GM23338 (cell line): ENCODE data around the gene ZHX3. TPM values are rescaled to one million over a fixed set of nuclear protein-coding genes. Genes with fewer than 3 reads are reported as not detected.

ENCODE experiments used
- ATAC-seq: fragments of 200-7000 bp; cut with Tn5 transposase; 3 replicates; pipeline ENCODE4 v1.9.1; 2020
- DNase-seq: peaks from one replicate; pipeline ENCODE4 v3.0.0-alpha.2; 2015; ENCODE audit warnings: low spot score
- H2AFZ ChIP-seq: fragments of 200-600 bp; sonication (generic); 2 replicates; pipeline ENCODE4 v1.8.0; 2016; ENCODE audit warnings: antibody characterized with exemption, mild to moderate bottlenecking, moderate library complexity
- H3F3A ChIP-seq: fragments of 200-600 bp; sonication (generic); replicated peaks from 2 replicates; pipeline ENCODE4 v1.8.0; 2017; ENCODE audit warnings: antibody characterized with exemption, mixed run types, low read depth
- H3K27ac ChIP-seq: fragments of 200-600 bp; sonication (generic); 2 replicates; pipeline ENCODE4 v1.6.1; 2016; ENCODE audit warnings: low read depth
- H3K27me3 ChIP-seq: fragments of 200-600 bp; sonication (generic); 2 replicates; pipeline ENCODE4 v1.8.0; 2016; ENCODE audit warnings: mild to moderate bottlenecking, mixed run types, moderate library complexity; ENCODE audit not compliant: insufficient read depth
- H3K36me3 ChIP-seq: fragments of 200-600 bp; sonication (generic); 2 replicates; pipeline ENCODE4 v1.8.0; 2016; ENCODE audit warnings: mild to moderate bottlenecking; ENCODE audit not compliant: insufficient read depth
- H3K4me1 ChIP-seq: fragments of 200-600 bp; sonication (generic); 2 replicates; pipeline ENCODE4 v1.8.0; 2016; ENCODE audit warnings: mild to moderate bottlenecking, moderate library complexity; ENCODE audit not compliant: insufficient read depth
- H3K4me2 ChIP-seq: fragments of 200-600 bp; sonication (generic); 2 replicates; pipeline ENCODE4 v1.7.1; 2017; ENCODE audit warnings: mixed run types
- H3K4me3 ChIP-seq: fragments of 200-600 bp; sonication (generic); 2 replicates; pipeline ENCODE4 v1.6.1; 2016; ENCODE audit warnings: mixed run types
- H3K79me2 ChIP-seq: fragments of 200-600 bp; sonication (generic); replicated peaks from 2 replicates; pipeline ENCODE4 v1.8.0; 2017; ENCODE audit warnings: mild to moderate bottlenecking; ENCODE audit not compliant: insufficient read depth
- H3K9me2 ChIP-seq: fragments of 200-600 bp; sonication (generic); 2 replicates; pipeline ENCODE4 v1.8.0; 2017; ENCODE audit not compliant: insufficient read depth
- H4K20me1 ChIP-seq: fragments of 200-600 bp; sonication (generic); replicated peaks from 2 replicates; pipeline ENCODE4 v1.8.0; 2017; ENCODE audit warnings: mild to moderate bottlenecking; ENCODE audit not compliant: insufficient read depth
- H3K27ac Mint-ChIP-seq: 2 replicates; pipeline ENCODE4 v1.8.0; 2020; ENCODE audit warnings: inconsistent platforms, mild to moderate bottlenecking, moderate library complexity, mixed read lengths
- H3K27me3 Mint-ChIP-seq: 3 replicates; pipeline ENCODE4 v1.8.0; 2022; ENCODE audit warnings: low read depth, mild to moderate bottlenecking, moderate library complexity, mixed read lengths, inconsistent platforms; ENCODE audit not compliant: insufficient read depth, poor library complexity
- H3K36me3 Mint-ChIP-seq: 3 replicates; pipeline ENCODE4 v1.8.0; 2021; ENCODE audit warnings: low read depth, mild to moderate bottlenecking, inconsistent platforms, moderate library complexity, mixed read lengths
- H3K4me1 Mint-ChIP-seq: 3 replicates; pipeline ENCODE4 v1.8.0; 2020; ENCODE audit warnings: mild to moderate bottlenecking, inconsistent platforms, mixed read lengths
- H3K4me3 Mint-ChIP-seq: 3 replicates; pipeline ENCODE4 v1.8.0; 2021; ENCODE audit warnings: moderate library complexity, mild to moderate bottlenecking, inconsistent platforms, mixed read lengths
- H3K9me3 Mint-ChIP-seq: 3 replicates; pipeline ENCODE4 v1.8.0; 2020; ENCODE audit warnings: moderate library complexity, mild to moderate bottlenecking, inconsistent platforms, mixed read lengths
- CREB1 ChIP-seq: fragments of 250-450 bp; sonication (Bioruptor Pico); IDR thresholded peaks from 2 replicates; pipeline ENCODE4 v1.5.0; 2020; ENCODE audit warnings: low read depth, mild to moderate bottlenecking, moderate library complexity
- ETS1 ChIP-seq: IDR thresholded peaks from 2 replicates; pipeline ENCODE4 v1.6.1; 2016; ENCODE audit warnings: antibody characterized with exemption
- EZH2 ChIP-seq: fragments of 200-600 bp; sonication (generic); IDR thresholded peaks from one replicate; pipeline ENCODE4 v1.8.0; 2017; ENCODE audit warnings: antibody characterized with exemption, mild to moderate bottlenecking, low read depth; ENCODE audit not compliant: unreplicated experiment
- EZH2phosphoT487 ChIP-seq: fragments of 200-600 bp; sonication (generic); IDR thresholded peaks from one replicate; pipeline ENCODE4 v1.8.1; 2018; ENCODE audit warnings: antibody characterized with exemption; ENCODE audit not compliant: unreplicated experiment
- JUNB ChIP-seq: IDR thresholded peaks from one replicate; pipeline ENCODE4 v1.6.1; 2016; ENCODE audit warnings: antibody characterized with exemption; ENCODE audit not compliant: unreplicated experiment
- NANOG ChIP-seq: IDR thresholded peaks from 2 replicates; pipeline ENCODE4 v1.6.1; 2016; ENCODE audit warnings: antibody characterized with exemption, borderline replicate concordance
- POLR2AphosphoS5 ChIP-seq: IDR thresholded peaks from 2 replicates; pipeline ENCODE4 v1.6.1; 2016; ENCODE audit warnings: antibody characterized with exemption, low read depth
- STAT1 ChIP-seq: IDR thresholded peaks from one replicate; pipeline ENCODE4 v1.6.1; 2016; ENCODE audit warnings: antibody characterized with exemption; ENCODE audit not compliant: unreplicated experiment
- ZNF114 ChIP-seq: fragments of 250-450 bp; sonication (Bioruptor Pico); IDR thresholded peaks from 2 replicates; pipeline ENCODE4 v1.5.0; 2020; ENCODE audit warnings: mild to moderate bottlenecking, moderate library complexity
- ZNF331 ChIP-seq: fragments of 250-450 bp; sonication (Bioruptor Pico); IDR thresholded peaks from 2 replicates; pipeline ENCODE4 v1.5.0; 2020; ENCODE audit warnings: low read depth, mild to moderate bottlenecking, moderate library complexity
- ZNF462 ChIP-seq: fragments of 250-450 bp; sonication (Bioruptor Pico); IDR thresholded peaks from 2 replicates; pipeline ENCODE4 v1.5.0; 2020; ENCODE audit warnings: mild to moderate bottlenecking, moderate library complexity
- polyA plus RNA-seq: library from polyadenylated mRNA; unstranded; fragments of >200 nt; fragmentation: Nextera tagmentation; extraction: Ambion mirVana; gene quantifications from 2 replicates; pipeline ENCODE4 v1.2.1, GENCODE V29; 2016
- total RNA-seq: library from RNA; depleted of rRNA; stranded (reverse); fragments of >200 nt; shearing (Covaris generic); gene quantifications from 2 replicates; pipeline ENCODE4 v1.2.3, GENCODE V29; 2014
- TF ChIP-seq, protein P1 (sequence below): IDR thresholded peaks from one replicate; pipeline ENCODE4 v1.6.1; 2018; ENCODE audit warnings: antibody characterized with exemption; ENCODE audit not compliant: unreplicated experiment
- TF ChIP-seq, protein P2 (sequence below), 2 experiments: fragments of 200-600 bp in 1 of 2; sonication (generic) in 1 of 2; conservative IDR thresholded peaks; 2 replicates each; pipeline versions ENCODE4 v1.5.1 to v1.6.1; 2016 to 2017; ENCODE audit warnings: antibody characterized with exemption in 2 of 2, low read depth in 2 of 2, mild to moderate bottlenecking in 2 of 2, moderate library complexity in 1 of 2

Gene ZHX3
- total and polyA plus RNA-seq, 2 experiments from 2014 or later = 1.7 to 2.8 TPM

DNA sequence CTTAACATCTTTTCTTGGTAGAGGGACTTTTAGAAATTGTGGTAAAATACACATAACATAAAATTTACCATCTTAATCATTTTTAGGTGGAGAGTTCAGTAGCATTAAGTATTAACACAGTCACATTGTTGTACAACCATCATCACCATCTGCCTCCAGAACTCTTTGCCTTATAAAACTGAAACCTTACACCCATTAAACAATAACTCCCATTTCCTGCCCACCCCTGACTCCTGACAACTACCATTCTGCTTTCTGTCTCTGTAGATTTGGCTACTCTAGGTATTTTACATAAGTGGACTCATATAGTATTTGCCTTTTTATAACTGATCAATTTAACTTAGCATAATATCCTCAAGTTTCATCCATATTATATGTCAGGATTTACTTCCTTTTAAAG is 88.7 kb downstream of the ZHX3 start:
- no peak overlapping the region for H3K4me2 ChIP-seq
- H3K27me3 ChIP-seq = no peaks in the 10 kb centered on the region
- H3K36me3 ChIP-seq = no peaks in the 10 kb centered on the region
- no peaks in the 10 kb centered on the region for H4K20me1 ChIP-seq
- H3K4me3 ChIP-seq = no peak overlapping the region
- H3K9me3 Mint-ChIP-seq = no peaks in the 10 kb centered on the region
- H3K27ac Mint-ChIP-seq = no peak overlapping the region
- no peak overlapping the region for H3K4me3 Mint-ChIP-seq
- ATAC-seq (no peak), DNase-seq (no peak)
- H3F3A ChIP-seq = no peaks in the 10 kb centered on the region
- TF ChIP-seq POLR2AphosphoS5 = no peak
- TF ChIP-seq, protein P1, sequence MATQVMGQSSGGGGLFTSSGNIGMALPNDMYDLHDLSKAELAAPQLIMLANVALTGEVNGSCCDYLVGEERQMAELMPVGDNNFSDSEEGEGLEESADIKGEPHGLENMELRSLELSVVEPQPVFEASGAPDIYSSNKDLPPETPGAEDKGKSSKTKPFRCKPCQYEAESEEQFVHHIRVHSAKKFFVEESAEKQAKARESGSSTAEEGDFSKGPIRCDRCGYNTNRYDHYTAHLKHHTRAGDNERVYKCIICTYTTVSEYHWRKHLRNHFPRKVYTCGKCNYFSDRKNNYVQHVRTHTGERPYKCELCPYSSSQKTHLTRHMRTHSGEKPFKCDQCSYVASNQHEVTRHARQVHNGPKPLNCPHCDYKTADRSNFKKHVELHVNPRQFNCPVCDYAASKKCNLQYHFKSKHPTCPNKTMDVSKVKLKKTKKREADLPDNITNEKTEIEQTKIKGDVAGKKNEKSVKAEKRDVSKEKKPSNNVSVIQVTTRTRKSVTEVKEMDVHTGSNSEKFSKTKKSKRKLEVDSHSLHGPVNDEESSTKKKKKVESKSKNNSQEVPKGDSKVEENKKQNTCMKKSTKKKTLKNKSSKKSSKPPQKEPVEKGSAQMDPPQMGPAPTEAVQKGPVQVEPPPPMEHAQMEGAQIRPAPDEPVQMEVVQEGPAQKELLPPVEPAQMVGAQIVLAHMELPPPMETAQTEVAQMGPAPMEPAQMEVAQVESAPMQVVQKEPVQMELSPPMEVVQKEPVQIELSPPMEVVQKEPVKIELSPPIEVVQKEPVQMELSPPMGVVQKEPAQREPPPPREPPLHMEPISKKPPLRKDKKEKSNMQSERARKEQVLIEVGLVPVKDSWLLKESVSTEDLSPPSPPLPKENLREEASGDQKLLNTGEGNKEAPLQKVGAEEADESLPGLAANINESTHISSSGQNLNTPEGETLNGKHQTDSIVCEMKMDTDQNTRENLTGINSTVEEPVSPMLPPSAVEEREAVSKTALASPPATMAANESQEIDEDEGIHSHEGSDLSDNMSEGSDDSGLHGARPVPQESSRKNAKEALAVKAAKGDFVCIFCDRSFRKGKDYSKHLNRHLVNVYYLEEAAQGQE = no peak
- TF ChIP-seq EZH2 = no peak
- no peak for TF ChIP-seq STAT1
- no peak for TF ChIP-seq CREB1 (CRISPR knock-in tag)
- no peak for TF ChIP-seq ZNF462 (CRISPR knock-in tag)
- TF ChIP-seq ZNF114 = no peak
- no peak for TF ChIP-seq NANOG
- TF ChIP-seq JUNB = no peak
- TF ChIP-seq ETS1 = no peak
- no peak for TF ChIP-seq EZH2phosphoT487
- TF ChIP-seq ZNF331 (CRISPR knock-in tag) = no peak
- TF ChIP-seq, protein P2, sequence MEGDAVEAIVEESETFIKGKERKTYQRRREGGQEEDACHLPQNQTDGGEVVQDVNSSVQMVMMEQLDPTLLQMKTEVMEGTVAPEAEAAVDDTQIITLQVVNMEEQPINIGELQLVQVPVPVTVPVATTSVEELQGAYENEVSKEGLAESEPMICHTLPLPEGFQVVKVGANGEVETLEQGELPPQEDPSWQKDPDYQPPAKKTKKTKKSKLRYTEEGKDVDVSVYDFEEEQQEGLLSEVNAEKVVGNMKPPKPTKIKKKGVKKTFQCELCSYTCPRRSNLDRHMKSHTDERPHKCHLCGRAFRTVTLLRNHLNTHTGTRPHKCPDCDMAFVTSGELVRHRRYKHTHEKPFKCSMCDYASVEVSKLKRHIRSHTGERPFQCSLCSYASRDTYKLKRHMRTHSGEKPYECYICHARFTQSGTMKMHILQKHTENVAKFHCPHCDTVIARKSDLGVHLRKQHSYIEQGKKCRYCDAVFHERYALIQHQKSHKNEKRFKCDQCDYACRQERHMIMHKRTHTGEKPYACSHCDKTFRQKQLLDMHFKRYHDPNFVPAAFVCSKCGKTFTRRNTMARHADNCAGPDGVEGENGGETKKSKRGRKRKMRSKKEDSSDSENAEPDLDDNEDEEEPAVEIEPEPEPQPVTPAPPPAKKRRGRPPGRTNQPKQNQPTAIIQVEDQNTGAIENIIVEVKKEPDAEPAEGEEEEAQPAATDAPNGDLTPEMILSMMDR (conservative IDR thresholded peaks at IDR 0.05; ENCODE audit: low read depth in 2 of 2) = no peak
- H3K4me1 ChIP-seq = no peaks in the 10 kb centered on the region
- no peaks in the 10 kb centered on the region for H3K36me3 Mint-ChIP-seq
- no peak overlapping the region for H3K27ac ChIP-seq
- H3K79me2 ChIP-seq = no peaks in the 10 kb centered on the region
- peaks cover 3% of the 10 kb centered on the region for H3K27me3 Mint-ChIP-seq
- H3K9me2 ChIP-seq = no peaks in the 10 kb centered on the region
- H3K4me1 Mint-ChIP-seq = no peaks in the 10 kb centered on the region
- H2AFZ ChIP-seq = no peak overlapping the region
